ENCODE results near the gene TPPP. TPM values are rescaled to one million over a fixed set of nuclear protein-coding genes. Genes with fewer than 3 reads are reported as not detected.

Gene TPPP
- total and polyA plus RNA-seq, 2 donors (not counting 3 experiments of a cell fraction or from before 2014, with no cell fraction given): 0.04 to 0.09 TPM

DNA sequence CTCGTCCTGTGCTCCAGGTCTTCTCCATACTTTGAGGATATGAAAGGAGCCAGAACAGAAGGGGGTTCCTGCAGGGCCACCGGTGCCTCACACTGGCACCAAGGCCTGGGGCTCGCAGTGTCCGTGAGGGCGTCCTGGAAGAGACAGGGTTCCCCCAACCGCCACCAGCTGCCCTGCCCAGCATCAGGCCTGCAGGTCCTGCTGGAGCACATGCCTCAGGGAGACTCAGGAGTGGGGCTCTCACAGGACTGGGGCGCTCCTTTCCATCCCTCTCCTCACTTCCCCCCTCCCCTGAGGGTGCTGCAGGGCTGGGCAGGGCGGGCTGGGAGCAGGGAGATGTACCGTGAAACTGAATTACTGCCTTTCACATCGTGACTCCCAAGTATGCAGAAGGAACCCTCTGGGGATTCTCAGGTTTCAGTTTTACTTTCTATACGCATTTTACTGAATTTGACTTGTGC, 49.3 kb downstream of the TPPP start:
- Histone ChIP-seq H3K9me1 (replicated peaks; ENCODE audit: control insufficient read depth, extremely low read depth, insufficient read depth, low read length) (no peaks in the 10 kb centered on the region), H3K4me3 (replicated peaks in 1 of 3; ENCODE audit: insufficient read depth in 1 of 3, low read depth in 1 of 3, low read length in 3 of 3) (no peak overlapping the region), H3K9me3 (replicated peaks; ENCODE audit: control insufficient read depth, insufficient read depth, low read length) (no peaks in the 10 kb centered on the region), H3K9ac (replicated peaks; ENCODE audit: extremely low read depth, insufficient read depth, low read length) (no peak overlapping the region), H3K36me3 (ENCODE audit: control insufficient read depth in 2 of 2, extremely low read depth in 1 of 2, insufficient read depth in 2 of 2, low read length in 2 of 2) (peaks cover 4 to 7% of the 10 kb centered on the region in 2 experiments), H3K4me2 (ENCODE audit: insufficient read depth, low read length) (no peak overlapping the region), H3K4me1 (ENCODE audit: control insufficient read depth, extremely low read depth, insufficient read depth, low read length) (no peaks in the 10 kb centered on the region), H3K27me3 (ENCODE audit: control insufficient read depth in 2 of 2, insufficient read depth in 2 of 2, low read length in 2 of 2) (no peaks in the 10 kb centered on the region), H2AFZ (ENCODE audit: low read depth, low read length) (no peak overlapping the region), H3K27ac (ENCODE audit: insufficient read depth, low read depth, low read length) (no peak overlapping the region), H3K79me2 (ENCODE audit: control insufficient read depth, insufficient read depth, low read length) (no peaks in the 10 kb centered on the region), H4K20me1 (replicated peaks; ENCODE audit: control insufficient read depth, extremely low read depth, insufficient read depth, low read length) (no peaks in the 10 kb centered on the region)
- ChIA-PET POLR2A (no interaction called here), CTCF (no interaction called here)
- FAIRE-seq (no peak), DNase-seq (ENCODE audit: low read depth, low spot score) (no peak)
- no peak for TF ChIP-seq POLR2A (IDR thresholded peaks at IDR 0.05; ENCODE audit: low read depth, low read length)
- TF ChIP-seq JUN (IDR thresholded peaks at IDR 0.05; ENCODE audit: borderline replicate concordance, insufficient read depth, insufficient read length, low read depth): no peak
- no peak for TF ChIP-seq GATA2 (IDR thresholded peaks at IDR 0.05; ENCODE audit: insufficient read depth, insufficient read length, low read depth, low read length)
- no peak for TF ChIP-seq POLR2AphosphoS5 (IDR thresholded peaks at IDR 0.05; ENCODE audit: insufficient read depth, low read depth, low read length)
- no peak for TF ChIP-seq FOS (IDR thresholded peaks at IDR 0.05; ENCODE audit: borderline replicate concordance, insufficient read depth, low read length)
- TF ChIP-seq, protein P1, sequence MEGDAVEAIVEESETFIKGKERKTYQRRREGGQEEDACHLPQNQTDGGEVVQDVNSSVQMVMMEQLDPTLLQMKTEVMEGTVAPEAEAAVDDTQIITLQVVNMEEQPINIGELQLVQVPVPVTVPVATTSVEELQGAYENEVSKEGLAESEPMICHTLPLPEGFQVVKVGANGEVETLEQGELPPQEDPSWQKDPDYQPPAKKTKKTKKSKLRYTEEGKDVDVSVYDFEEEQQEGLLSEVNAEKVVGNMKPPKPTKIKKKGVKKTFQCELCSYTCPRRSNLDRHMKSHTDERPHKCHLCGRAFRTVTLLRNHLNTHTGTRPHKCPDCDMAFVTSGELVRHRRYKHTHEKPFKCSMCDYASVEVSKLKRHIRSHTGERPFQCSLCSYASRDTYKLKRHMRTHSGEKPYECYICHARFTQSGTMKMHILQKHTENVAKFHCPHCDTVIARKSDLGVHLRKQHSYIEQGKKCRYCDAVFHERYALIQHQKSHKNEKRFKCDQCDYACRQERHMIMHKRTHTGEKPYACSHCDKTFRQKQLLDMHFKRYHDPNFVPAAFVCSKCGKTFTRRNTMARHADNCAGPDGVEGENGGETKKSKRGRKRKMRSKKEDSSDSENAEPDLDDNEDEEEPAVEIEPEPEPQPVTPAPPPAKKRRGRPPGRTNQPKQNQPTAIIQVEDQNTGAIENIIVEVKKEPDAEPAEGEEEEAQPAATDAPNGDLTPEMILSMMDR (IDR thresholded peaks at IDR 0.05; ENCODE audit: extremely low read depth in 1 of 2, insufficient read depth in 1 of 2, low read depth in 1 of 2, low read length in 2 of 2): no peak
- TF ChIP-seq MYC (IDR thresholded peaks at IDR 0.05; ENCODE audit: low read depth, low read length): no peak
- TF ChIP-seq, protein P2, sequence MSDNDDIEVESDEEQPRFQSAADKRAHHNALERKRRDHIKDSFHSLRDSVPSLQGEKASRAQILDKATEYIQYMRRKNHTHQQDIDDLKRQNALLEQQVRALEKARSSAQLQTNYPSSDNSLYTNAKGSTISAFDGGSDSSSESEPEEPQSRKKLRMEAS (IDR thresholded peaks at IDR 0.05; ENCODE audit: insufficient read depth, insufficient read length): no peak
- no peak for TF ChIP-seq EZH2 (IDR thresholded peaks at IDR 0.05; ENCODE audit: borderline replicate concordance, low read depth, low read length, severe bottlenecking)
- intact Hi-C loops (cut with micrococcal nuclease) (no loop called here), dilution Hi-C loops (cut with MboI; ENCODE audit: extremely low pct_ligation_motif_present, low sequenced_read_pairs) (no loop called here)
- BruUV-seq (replicated peaks): no TSS peak
